ENCODE results near the gene FOXE1.

FOXE1 gene

GRCh38 chr9:97853056-97853843 is at the start of gene FOXE1:
TSS of gene FOXE1 (plus strand) at chr9:97853226. CDS start at chr9:97853915, 689 bp downstream.
- no peak for DNase-seq

GRCh38 chr9:97804059-97804365 is 49.0 kb upstream of the FOXE1 start:
- DNase-seq = no peak

GRCh38 chr9:97806721-97807120 is 46.3 kb upstream of the FOXE1 start:
- DNase-seq = no peak

GRCh38 chr9:97807681-97808080 is 45.3 kb upstream of the FOXE1 start:
- DNase-seq = no peak

GRCh38 chr9:97808415-97808814 is 44.6 kb upstream of the FOXE1 start:
- no peak for DNase-seq

- no peak for DNase-seq
These were observed 44.1 kb upstream of the FOXE1 start for GRCh38 chr9:97808972-97809371.

- DNase-seq = no peak
These were observed 43.2 kb upstream of the FOXE1 start for GRCh38 chr9:97809666-97810344.

GRCh38 chr9:97811533-97812246 is 41.3 kb upstream of the FOXE1 start:
- DNase-seq = no peak

GRCh38 chr9:97812247-97812543 is 40.8 kb upstream of the FOXE1 start:
- DNase-seq = no peak

GRCh38 chr9:97813072-97813471 is 40.0 kb upstream of the FOXE1 start:
- DNase-seq = no peak

- DNase-seq = no peak
These were observed 33.3 kb upstream of the FOXE1 start for GRCh38 chr9:97819735-97820134.

- DNase-seq = no peak
These were observed 32.7 kb upstream of the FOXE1 start for GRCh38 chr9:97820373-97820772.

- no peak for DNase-seq
These were observed 21.9 kb upstream of the FOXE1 start for GRCh38 chr9:97830884-97831829.

- no peak for DNase-seq
These were observed 21.0 kb upstream of the FOXE1 start for GRCh38 chr9:97831843-97832636.

- DNase-seq = no peak
These were observed 12.5 kb upstream of the FOXE1 start for GRCh38 chr9:97840521-97840920.

GRCh38 chr9:97842960-97843359 is 10.1 kb upstream of the FOXE1 start:
- DNase-seq = no peak

GRCh38 chr9:97845130-97845529 is 7.9 kb upstream of the FOXE1 start:
- no peak for DNase-seq

- DNase-seq = no peak
These were observed 7.3 kb upstream of the FOXE1 start for GRCh38 chr9:97845763-97846162.

- DNase-seq = no peak
These were observed 6.7 kb upstream of the FOXE1 start for GRCh38 chr9:97846347-97846746.

GRCh38 chr9:97847474-97848214 is 5.4 kb upstream of the FOXE1 start:
- DNase-seq = no peak

- no peak for DNase-seq
These were observed 4.9 kb upstream of the FOXE1 start for GRCh38 chr9:97848215-97848479.
